Mucosa of rectum (tissue), 2 donors: ENCODE data around the gene PIK3C3.

Experiments used
- H3K27ac ChIP-seq, 2 donors: one replicate each; pipeline ENCODE4 v1.7.0; 2013; ENCODE audit warnings: inconsistent platforms in 2 of 2, low read depth in 2 of 2, low read length in 2 of 2
- H3K27me3 ChIP-seq, 2 donors: one replicate each; pipeline ENCODE4 v1.7.0; 2013; ENCODE audit warnings: low read length in 2 of 2; ENCODE audit not compliant: control insufficient read depth in 2 of 2, insufficient read depth in 2 of 2
- H3K36me3 ChIP-seq, 2 donors: one replicate each; pipeline ENCODE4 v1.7.0; 2013; ENCODE audit warnings: low read length in 2 of 2; ENCODE audit not compliant: control insufficient read depth in 2 of 2, insufficient read depth in 2 of 2
- H3K4me1 ChIP-seq, 2 donors: one replicate each; pipeline ENCODE4 v1.7.0; 2013; ENCODE audit warnings: low read length in 2 of 2, mild to moderate bottlenecking in 1 of 2; ENCODE audit not compliant: control insufficient read depth in 2 of 2, insufficient read depth in 2 of 2
- H3K4me3 ChIP-seq, 2 donors: one replicate each; pipeline ENCODE4 v1.7.0; 2013; ENCODE audit warnings: low read length in 2 of 2
- H3K9ac ChIP-seq, 2 donors: one replicate each; pipeline ENCODE4 v1.7.0; 2013; ENCODE audit warnings: low read length in 2 of 2, low read depth in 1 of 2, mild to moderate bottlenecking in 1 of 2
- H3K9me3 ChIP-seq, 2 donors: one replicate each; pipeline ENCODE4 v1.7.0; 2013; ENCODE audit warnings: low read length in 2 of 2; ENCODE audit not compliant: control insufficient read depth in 2 of 2
- donor health status: healthy.
- donor health status: Normal muscosa, but diverticular disease.

Gene PIK3C3

DNA sequence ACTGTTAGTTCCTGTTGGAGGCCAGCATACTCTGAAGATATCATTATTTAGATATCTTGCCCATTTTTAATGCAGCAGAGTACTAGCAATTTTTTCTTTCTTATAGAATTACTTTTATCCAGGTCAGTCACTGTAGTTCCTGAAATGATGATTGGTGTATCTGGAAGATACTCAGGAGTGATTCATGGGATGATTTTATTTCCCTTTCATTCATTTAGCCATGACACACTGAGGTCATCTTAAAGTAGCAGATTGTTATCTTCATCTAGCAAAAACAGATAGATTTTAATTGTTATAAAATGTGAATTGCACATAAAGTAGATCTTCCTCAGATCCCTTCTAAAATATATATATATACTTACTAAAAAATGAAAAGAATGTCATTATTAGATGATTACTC, 109.1 kb downstream of the PIK3C3 start:
- Histone ChIP-seq H3K4me1 (no peaks in the 10 kb centered on the region), H3K9ac (no peak overlapping the region), H3K27ac (no peak overlapping the region), H3K36me3 (peaks cover 6 to 10% of the 10 kb centered on the region in 2 donors), H3K27me3 (no peaks in the 10 kb centered on the region), H3K9me3 (no peaks in the 10 kb centered on the region), H3K4me3 (no peak overlapping the region)

DNA sequence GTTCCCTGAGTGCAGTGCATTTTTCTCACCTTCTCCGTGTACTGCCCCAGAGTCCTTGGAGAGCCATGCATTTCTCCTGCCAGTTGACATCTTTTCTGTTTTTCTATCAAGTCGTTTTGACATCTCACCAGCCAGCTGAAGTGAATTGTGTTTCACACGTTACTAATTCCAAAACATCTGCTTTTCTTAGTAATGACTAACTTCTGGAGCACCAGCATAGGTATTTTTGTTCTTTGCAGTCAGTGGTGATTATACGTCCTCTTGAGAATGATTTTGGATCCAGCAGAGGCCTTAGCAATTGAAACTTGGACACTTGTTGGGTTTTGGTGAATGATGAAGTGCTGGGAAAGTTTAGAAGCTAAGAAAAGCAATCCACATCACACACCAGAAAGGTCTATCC, 112.5 kb downstream of the PIK3C3 start:
- Histone ChIP-seq H3K27ac (no peak overlapping the region), H3K27me3 (no peaks in the 10 kb centered on the region), H3K36me3 (peaks cover 10 to 16% of the 10 kb centered on the region in 2 donors), H3K4me1 (no peaks in the 10 kb centered on the region), H3K9ac (no peak overlapping the region), H3K4me3 (no peak overlapping the region), H3K9me3 (no peaks in the 10 kb centered on the region)

DNA sequence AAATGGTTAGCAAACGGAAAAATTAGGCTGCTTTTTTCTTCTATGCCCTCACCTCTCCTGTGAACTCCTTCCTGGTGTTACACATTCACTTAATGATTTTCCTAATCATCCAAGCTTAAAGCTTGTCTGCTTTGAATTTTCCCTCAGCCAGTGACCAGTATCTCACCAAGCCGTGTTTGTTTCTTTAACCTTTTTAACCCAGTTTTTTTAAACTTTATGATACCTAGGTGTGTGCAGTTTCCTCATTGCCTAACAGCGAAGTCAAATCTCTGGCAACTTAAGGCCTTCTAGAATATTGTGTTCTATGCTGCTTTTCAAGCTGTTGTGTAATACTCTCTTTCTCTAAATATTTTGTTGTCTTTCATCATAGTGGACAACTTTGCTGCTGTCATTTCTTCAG, 113.0 kb downstream of the PIK3C3 start:
- Histone ChIP-seq H3K4me3 (no peak overlapping the region), H3K36me3 (peaks cover 10 to 19% of the 10 kb centered on the region in 2 donors), H3K27me3 (no peaks in the 10 kb centered on the region), H3K9me3 (no peaks in the 10 kb centered on the region), H3K27ac (no peak overlapping the region), H3K4me1 (no peaks in the 10 kb centered on the region), H3K9ac (no peak overlapping the region)

DNA sequence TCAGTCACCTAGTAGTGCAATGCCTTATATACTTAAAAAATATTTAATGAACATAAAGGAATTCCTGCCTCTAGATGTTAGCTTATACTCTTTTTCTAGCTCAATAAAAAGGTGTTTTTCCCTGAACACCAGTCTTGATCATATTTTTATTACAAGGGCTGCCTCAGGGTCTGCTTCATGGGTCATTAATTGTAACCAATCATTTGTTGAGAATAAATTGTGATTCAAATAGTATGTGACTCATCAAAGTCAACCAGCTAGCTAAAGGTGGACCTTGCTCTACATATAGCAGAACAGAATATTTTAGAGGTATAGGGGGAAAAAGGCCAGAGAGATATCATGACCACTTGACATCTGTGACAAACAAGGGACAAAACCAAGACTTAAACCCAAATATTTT, 114.0 kb downstream of the PIK3C3 start:
- no peaks in the 10 kb centered on the region for H3K9me3 ChIP-seq
- H3K4me3 ChIP-seq, result no peak overlapping the region
- H3K27ac ChIP-seq, result no peak overlapping the region
- H3K27me3 ChIP-seq, result no peaks in the 10 kb centered on the region
- H3K36me3 ChIP-seq, result peaks cover 10 to 19% of the 10 kb centered on the region in 2 donors
- no peak overlapping the region for H3K9ac ChIP-seq
- no peaks in the 10 kb centered on the region for H3K4me1 ChIP-seq

DNA sequence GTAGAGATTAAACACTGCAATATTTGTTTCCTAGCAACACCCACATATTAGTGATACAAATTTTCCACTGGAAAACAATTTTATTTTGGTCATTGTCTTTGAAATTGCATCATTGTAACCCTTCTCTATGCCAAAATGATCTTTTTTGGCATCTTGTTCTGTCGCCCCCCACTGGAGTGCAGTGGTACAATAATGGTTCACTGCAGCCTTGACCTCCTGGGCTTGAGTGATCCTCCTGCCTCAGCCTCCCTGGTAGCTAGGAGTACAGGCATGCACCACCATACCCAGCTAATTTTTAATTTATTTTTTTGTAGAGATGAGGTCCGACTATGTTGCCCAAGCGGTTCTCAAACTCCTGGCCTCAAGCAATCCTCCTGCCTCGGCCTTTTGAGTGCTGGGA, 117.4 kb downstream of the PIK3C3 start:
- Histone ChIP-seq H3K9me3 (no peaks in the 10 kb centered on the region), H3K27me3 (no peaks in the 10 kb centered on the region), H3K9ac (no peak overlapping the region), H3K4me1 (no peaks in the 10 kb centered on the region), H3K4me3 (no peak overlapping the region), H3K27ac (no peak overlapping the region), H3K36me3 (peaks cover 8 to 12% of the 10 kb centered on the region in 2 donors)

DNA sequence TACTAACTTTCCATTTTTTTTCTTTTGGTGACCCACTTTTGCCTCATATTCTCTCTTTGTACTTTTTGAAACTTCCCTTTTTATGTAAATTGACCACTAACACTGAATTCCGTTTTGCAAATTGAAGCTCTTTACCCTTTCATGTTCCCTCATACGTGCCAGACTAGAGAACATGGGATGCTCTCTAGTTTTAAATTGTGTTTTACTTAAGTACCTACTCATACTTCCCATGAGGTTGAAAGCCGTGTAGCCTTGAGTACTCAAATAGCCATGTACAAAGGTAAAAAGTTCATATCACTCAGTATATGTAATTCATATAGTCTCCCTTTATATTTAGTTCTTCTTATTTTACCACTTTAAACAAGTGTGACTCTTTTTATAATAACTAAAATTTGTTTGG, 119.7 kb downstream of the PIK3C3 start:
- no peak overlapping the region for H3K4me3 ChIP-seq
- no peaks in the 10 kb centered on the region for H3K9me3 ChIP-seq
- H3K9ac ChIP-seq, result no peak overlapping the region
- no peaks in the 10 kb centered on the region for H3K27me3 ChIP-seq
- peaks cover 25 to 28% of the 10 kb centered on the region in 2 donors for H3K36me3 ChIP-seq
- no peaks in the 10 kb centered on the region for H3K4me1 ChIP-seq
- no peak overlapping the region for H3K27ac ChIP-seq

DNA sequence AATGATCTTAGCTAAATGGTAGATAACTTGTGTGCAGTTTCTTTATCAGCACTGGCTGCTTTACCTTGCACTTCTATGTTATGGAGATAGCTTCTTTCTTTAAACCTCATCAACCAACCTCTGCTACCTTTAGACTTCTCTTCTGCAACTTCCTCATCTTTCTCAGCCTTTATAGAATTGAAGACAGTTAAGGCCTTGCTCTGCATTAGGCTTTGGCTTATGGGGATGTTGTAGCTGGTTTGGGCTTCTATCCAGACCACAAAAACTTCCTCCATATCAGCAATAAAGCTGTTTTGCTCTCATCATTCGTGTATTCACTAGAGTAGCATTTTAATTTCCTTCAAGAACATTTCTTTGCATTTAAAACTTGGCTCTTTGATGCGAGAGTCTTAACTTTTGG, 123.7 kb downstream of the PIK3C3 start:
- no peaks in the 10 kb centered on the region for H3K27me3 ChIP-seq
- H3K27ac ChIP-seq, result no peak overlapping the region
- H3K4me3 ChIP-seq, result no peak overlapping the region
- H3K4me1 ChIP-seq, result no peaks in the 10 kb centered on the region
- H3K36me3 ChIP-seq, result peaks cover 22% of the 10 kb centered on the region in 2 donors
- H3K9ac ChIP-seq, result no peak overlapping the region
- no peaks in the 10 kb centered on the region for H3K9me3 ChIP-seq

DNA sequence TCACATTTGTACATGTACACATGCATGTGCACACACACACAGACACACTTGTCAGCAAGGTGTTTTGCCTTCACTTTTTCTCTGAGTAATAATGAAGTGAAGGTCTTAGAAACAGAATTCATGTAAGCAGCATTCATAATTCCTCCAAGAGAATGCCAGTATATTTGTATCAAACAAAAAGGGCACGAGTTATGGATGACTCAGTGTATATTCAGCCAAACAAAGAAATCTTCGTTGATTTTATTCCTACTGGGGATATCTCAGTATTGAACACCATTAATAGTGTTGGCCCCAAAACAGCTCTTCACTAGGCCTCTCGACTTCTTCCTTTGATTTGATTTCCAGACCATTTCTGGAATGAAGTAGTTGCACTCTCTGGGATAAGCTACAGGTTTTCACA, 125.3 kb downstream of the PIK3C3 start:
- Histone ChIP-seq H3K4me3 (no peak overlapping the region), H3K36me3 (peaks cover 22 to 23% of the 10 kb centered on the region in 2 donors), H3K27me3 (no peaks in the 10 kb centered on the region), H3K9ac (no peak overlapping the region), H3K9me3 (no peaks in the 10 kb centered on the region), H3K27ac (no peak overlapping the region), H3K4me1 (no peaks in the 10 kb centered on the region)

DNA sequence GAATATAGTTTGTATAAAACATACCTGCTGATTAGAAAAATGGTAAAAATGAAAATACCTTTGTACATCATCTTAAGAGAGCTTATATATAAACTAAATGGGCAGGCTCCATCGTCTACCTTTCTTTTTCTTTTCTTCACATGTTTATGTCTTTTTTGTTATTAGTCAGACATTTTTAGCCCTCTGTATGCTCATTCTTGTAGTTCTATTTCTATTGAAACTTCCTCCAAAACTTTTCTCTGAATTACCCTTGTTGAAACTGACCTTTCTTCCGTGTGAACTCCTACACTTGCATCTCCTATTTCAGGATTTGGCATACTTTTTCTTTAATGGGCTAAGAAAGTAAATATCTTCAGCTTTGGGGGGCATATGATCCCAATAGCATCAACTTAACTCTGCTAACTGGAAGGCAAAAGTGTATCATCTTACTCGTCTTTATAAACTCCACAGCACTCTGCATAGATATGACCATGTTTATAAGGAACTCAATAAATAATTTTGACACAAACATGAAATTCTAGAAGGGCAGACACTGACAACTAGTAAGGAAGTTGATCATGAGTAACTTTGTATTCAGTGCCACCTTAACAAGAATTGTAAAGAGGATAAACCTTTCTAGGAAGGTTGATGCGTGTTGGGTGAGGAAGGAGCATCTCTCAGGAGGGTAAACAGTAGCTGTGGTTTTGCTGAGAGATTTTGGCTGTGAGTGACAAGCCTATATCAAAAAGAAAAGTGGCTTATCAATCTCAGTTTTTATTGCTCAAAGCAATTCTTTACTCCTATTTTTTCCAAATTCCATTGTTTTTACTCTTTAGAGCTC, 127.6 kb downstream of the PIK3C3 start:
- H3K36me3 ChIP-seq, result peaks cover 16 to 17% of the 10 kb centered on the region in 2 donors
- no peak overlapping the region for H3K9ac ChIP-seq
- H3K27me3 ChIP-seq, result no peaks in the 10 kb centered on the region

DNA sequence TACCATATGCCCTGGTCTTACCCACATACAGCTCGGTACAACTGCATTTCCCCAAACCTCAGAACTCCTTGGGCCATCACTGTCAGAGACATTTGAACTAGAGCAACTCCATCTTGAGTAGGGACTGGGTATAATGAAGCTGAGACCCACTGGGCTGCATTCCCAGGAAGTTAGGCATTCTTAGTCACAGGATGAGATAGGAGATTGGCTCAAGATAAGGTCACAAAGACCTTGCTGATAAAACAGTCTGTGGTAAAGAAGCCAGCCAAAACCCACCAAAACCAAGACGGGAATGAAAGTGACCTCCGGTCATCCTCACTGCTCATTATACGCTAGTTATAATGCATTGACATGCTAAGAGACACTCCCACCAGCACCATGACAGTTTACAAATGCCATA, 131.3 kb downstream of the PIK3C3 start:
- no peaks in the 10 kb centered on the region for H3K4me1 ChIP-seq
- no peaks in the 10 kb centered on the region for H3K27me3 ChIP-seq
- H3K27ac ChIP-seq, result no peak overlapping the region
- H3K9ac ChIP-seq, result no peak overlapping the region
- H3K9me3 ChIP-seq, result no peaks in the 10 kb centered on the region
- peaks cover 0 to 3% of the 10 kb centered on the region in 2 donors for H3K36me3 ChIP-seq
- no peak overlapping the region for H3K4me3 ChIP-seq

More for the DNA sequence above, 127.6 kb downstream of the PIK3C3 start:
- Histone ChIP-seq H3K9me3 (no peaks in the 10 kb centered on the region), H3K4me1 (no peaks in the 10 kb centered on the region), H3K27ac (no peak overlapping the region), H3K4me3 (no peak overlapping the region)
